H1 (cell line): ENCODE results near the gene LIPC. TPM values are rescaled to one million over a fixed set of nuclear protein-coding genes. Genes with fewer than 3 reads are reported as not detected.

Source experiments
- CTCF ChIA-PET: fragments of 300-600 bp; sonication (Branson Sonifier 250); formaldehyde crosslinking; loops from one replicate; lab custom pipeline; 2021; ENCODE audit not compliant: partially characterized antibody; lab: Charles Lee
- POLR2A ChIA-PET: fragments of 300-600 bp; sonication (Branson Sonifier 250); formaldehyde crosslinking; loops from one replicate; lab custom pipeline; 2021; ENCODE audit warnings: inconsistent platforms; ENCODE audit not compliant: partially characterized antibody; lab: Charles Lee
- DNase-seq, 2 experiments: peaks; one replicate each; pipeline versions ENCODE4 v3.0.0 to v3.0.0-alpha.2; 2010 to 2022; ENCODE audit warnings: low spot score in 2 of 2, low read depth in 1 of 2, mixed read lengths in 1 of 2
- FAIRE-seq: peaks from 2 replicates; lab custom pipeline; 2011; peaks lifted over from hg19 to GRCh38; lab: Jason Lieb, UNC
- H2AFZ ChIP-seq: 2 replicates; pipeline ENCODE4 v1.8.1; 2012; ENCODE audit warnings: low read length, inconsistent platforms
- H2AK5ac ChIP-seq: 2 replicates; pipeline ENCODE4 v1.6.1; 2013; ENCODE audit warnings: low read depth, low read length
- H2BK120ac ChIP-seq: replicated peaks from 2 replicates; pipeline ENCODE3; 2013; ENCODE audit warnings: low read depth, low read length, inconsistent platforms
- H2BK12ac ChIP-seq: 2 replicates; pipeline ENCODE4 v1.6.1; 2013; ENCODE audit warnings: low read depth, low read length
- H2BK15ac ChIP-seq: 2 replicates; pipeline ENCODE4 v1.6.1; 2013; ENCODE audit warnings: low read length
- H2BK20ac ChIP-seq: 2 replicates; pipeline ENCODE4 v1.6.1; 2013; ENCODE audit warnings: low read length
- H2BK5ac ChIP-seq: 2 replicates; pipeline ENCODE4 v1.6.1; 2013; ENCODE audit warnings: low read depth, low read length
- H3K14ac ChIP-seq: 2 replicates; pipeline ENCODE4 v1.6.1; 2013; ENCODE audit warnings: inconsistent platforms; ENCODE audit not compliant: insufficient read length
- H3K18ac ChIP-seq: 2 replicates; pipeline ENCODE4 v1.6.1; 2013; ENCODE audit warnings: low read length; ENCODE audit errors: extremely low read depth
- H3K23ac ChIP-seq: 2 replicates; pipeline ENCODE4 v1.6.1; 2013; ENCODE audit warnings: inconsistent platforms; ENCODE audit not compliant: insufficient read length
- H3K23me2 ChIP-seq: 2 replicates; pipeline ENCODE4 v1.6.1; 2013; ENCODE audit warnings: low read depth, low read length
- H3K27ac ChIP-seq: 2 replicates; pipeline ENCODE4 v1.6.1; 2011; ENCODE audit warnings: low read depth, low read length, inconsistent platforms
- H3K27me3 ChIP-seq, 4 experiments: replicated peaks in 1 of 4; 1 replicate in 1 of 4; 2 replicates in 3 of 4; pipeline versions ENCODE4 v1.6.1 to v1.8.1; 2011 to 2013; ENCODE audit warnings: low read length in 3 of 4, mild to moderate bottlenecking in 3 of 4, inconsistent platforms in 2 of 4, mixed read lengths in 2 of 4, moderate library complexity in 1 of 4; ENCODE audit not compliant: control insufficient read depth in 3 of 4, insufficient read depth in 3 of 4; ENCODE audit errors: extremely low read depth in 1 of 4
- H3K36me3 ChIP-seq, 4 experiments: 2 replicates each; pipeline versions ENCODE4 v1.6.1 to v1.8.1; 2011 to 2013; ENCODE audit warnings: mild to moderate bottlenecking in 4 of 4, low read length in 3 of 4, moderate library complexity in 2 of 4, control low read depth in 1 of 4, inconsistent platforms in 1 of 4; ENCODE audit not compliant: insufficient read depth in 4 of 4, control insufficient read depth in 2 of 4
- H3K4ac ChIP-seq: replicated peaks from 2 replicates; pipeline ENCODE3; 2013; ENCODE audit warnings: low read length, low read depth, mixed read lengths, inconsistent platforms; ENCODE audit not compliant: insufficient read length
- H3K4me1 ChIP-seq, 4 experiments: replicated peaks in 1 of 4; 1 replicate in 1 of 4; 2 replicates in 3 of 4; pipeline versions ENCODE4 v1.6.1 to v1.8.1; 2011 to 2013; ENCODE audit warnings: low read length in 3 of 4, inconsistent platforms in 2 of 4, mixed read lengths in 1 of 4; ENCODE audit not compliant: insufficient read depth in 4 of 4, control insufficient read depth in 3 of 4
- H3K4me2 ChIP-seq, 2 experiments: 2 replicates each; pipeline versions ENCODE4 v1.6.1 to v1.8.1; 2011 to 2013; ENCODE audit warnings: low read depth in 2 of 2, low read length in 2 of 2, control low read depth in 1 of 2, inconsistent platforms in 1 of 2, mild to moderate bottlenecking in 1 of 2; ENCODE audit not compliant: insufficient read depth in 1 of 2
- H3K4me3 ChIP-seq, 4 experiments: fragments of 200-600, 300-600 bp in 1 of 4; sonication (generic), shearing (Covaris generic), sonication (Bioruptor Twin) in 1 of 4; 2 replicates each; pipeline versions ENCODE4 v1.5.1 to v1.8.1; 2011 to 2016; ENCODE audit warnings: low read length in 4 of 4, low read depth in 3 of 4, control low read depth in 2 of 4, inconsistent platforms in 2 of 4, mild to moderate bottlenecking in 2 of 4, mixed read lengths in 1 of 4, moderate library complexity in 1 of 4; ENCODE audit not compliant: insufficient read depth in 2 of 4; ENCODE audit errors: extremely low read depth in 1 of 4
- H3K56ac ChIP-seq: replicated peaks from 2 replicates; pipeline ENCODE3; 2013; ENCODE audit warnings: low read depth, mild to moderate bottlenecking, mixed read lengths, low read length, inconsistent platforms; ENCODE audit not compliant: insufficient read length
- H3K79me1 ChIP-seq: 2 replicates; pipeline ENCODE4 v1.6.1; 2013; ENCODE audit warnings: low read depth, low read length, control low read depth
- H3K79me2 ChIP-seq, 2 experiments: 2 replicates each; pipeline versions ENCODE4 v1.6.1 to v1.8.1; 2012 to 2013; ENCODE audit warnings: low read length in 2 of 2, mild to moderate bottlenecking in 2 of 2, inconsistent platforms in 1 of 2; ENCODE audit not compliant: insufficient read depth in 2 of 2, control insufficient read depth in 1 of 2
- H3K9ac ChIP-seq, 4 experiments: replicated peaks in 1 of 4; 1 replicate in 1 of 4; 2 replicates in 3 of 4; pipeline versions ENCODE4 v1.6.1 to v1.8.1; 2011 to 2013; ENCODE audit warnings: low read depth in 3 of 4, low read length in 3 of 4, control low read depth in 2 of 4, mild to moderate bottlenecking in 2 of 4, moderate library complexity in 2 of 4, inconsistent platforms in 1 of 4; ENCODE audit errors: extremely low read depth in 1 of 4
- H3K9me3 ChIP-seq, 2 experiments: 2 replicates each; pipeline versions ENCODE4 v1.6.1 to v1.8.1; 2012 to 2013; ENCODE audit warnings: mild to moderate bottlenecking in 2 of 2, moderate library complexity in 2 of 2, control low read depth in 1 of 2, inconsistent platforms in 1 of 2, low read depth in 1 of 2, low read length in 1 of 2, mixed read lengths in 1 of 2; ENCODE audit not compliant: insufficient read depth in 2 of 2
- H4K20me1 ChIP-seq, 2 experiments: replicated peaks in 1 of 2; 2 replicates each; pipeline versions ENCODE3 to v1.8.1; 2011 to 2013; ENCODE audit warnings: inconsistent platforms in 2 of 2, low read length in 2 of 2, mild to moderate bottlenecking in 1 of 2; ENCODE audit not compliant: insufficient read depth in 2 of 2, control insufficient read depth in 1 of 2
- H4K5ac ChIP-seq: 2 replicates; pipeline ENCODE4 v1.6.1; 2013; ENCODE audit warnings: low read length, low read depth, mixed read lengths, inconsistent platforms; ENCODE audit not compliant: insufficient read length
- H4K8ac ChIP-seq: 2 replicates; pipeline ENCODE4 v1.8.0; 2013; ENCODE audit warnings: mild to moderate bottlenecking, moderate library complexity, low read length, inconsistent platforms; ENCODE audit not compliant: insufficient read depth; ENCODE audit errors: extremely low read depth
- H4K91ac ChIP-seq: replicated peaks from 2 replicates; pipeline ENCODE3; 2013; ENCODE audit warnings: low read length, mixed read lengths, inconsistent platforms; ENCODE audit not compliant: insufficient read length
- YY1 ChIP-seq: IDR thresholded peaks from 2 replicates; pipeline ENCODE4 v1.6.1; 2011; ENCODE audit warnings: low read depth, mild to moderate bottlenecking, low read length
- WGBS, 2 experiments: shearing (Covaris generic) in 1 of 2; methylation state at CpG; one replicate each; pipeline versions ENCODE4 v1.1.6 to v1.1.7; 2013 to 2015; ENCODE audit warnings: low lambda C conversion rate in 2 of 2, mixed read lengths in 2 of 2, inconsistent platforms in 1 of 2, low coverage in 1 of 2, missing lambda C conversion rate in 1 of 2; ENCODE audit not compliant: insufficient replicate concordance in 2 of 2, insufficient coverage in 1 of 2, insufficient read length in 1 of 2; ENCODE audit errors: extremely low coverage in 1 of 2, missing lambda C conversion rate in 1 of 2; 5-methylcytosine and 5-hydroxymethylcytosine counted together
- polyA plus RNA-seq, 7 experiments: library from polyadenylated mRNA; depleted of rRNA in 3 of 7; stranded (reverse) in 5 of 7; unstranded in 2 of 7; fragments of >200 nt in 5 of 7; fragments of 200-250 nt in 2 of 7; gene quantifications; 1 replicate in 5 of 7; 2 replicates in 1 of 7; 4 replicates in 1 of 7; pipeline versions ENCODE4 v1.2.1 to v1.2.3, GENCODE V29; 2011 to 2013; ENCODE audit warnings: missing spikeins in 2 of 7, mixed read lengths in 2 of 7
- total RNA-seq: library from RNA; stranded (reverse); fragmentation: NEBNext Ultra II Directional; extraction: Animal tissue kit (Norgen Biotek cat#: 25700); gene quantifications from 2 replicates; pipeline ENCODE4 v1.2.1, GENCODE V29; 2021

The LIPC gene
- total and polyA plus RNA-seq, 2 of the 8 experiments (the other 6 are each of a cell fraction or from before 2014, with no cell fraction given) = not detected

DNA sequence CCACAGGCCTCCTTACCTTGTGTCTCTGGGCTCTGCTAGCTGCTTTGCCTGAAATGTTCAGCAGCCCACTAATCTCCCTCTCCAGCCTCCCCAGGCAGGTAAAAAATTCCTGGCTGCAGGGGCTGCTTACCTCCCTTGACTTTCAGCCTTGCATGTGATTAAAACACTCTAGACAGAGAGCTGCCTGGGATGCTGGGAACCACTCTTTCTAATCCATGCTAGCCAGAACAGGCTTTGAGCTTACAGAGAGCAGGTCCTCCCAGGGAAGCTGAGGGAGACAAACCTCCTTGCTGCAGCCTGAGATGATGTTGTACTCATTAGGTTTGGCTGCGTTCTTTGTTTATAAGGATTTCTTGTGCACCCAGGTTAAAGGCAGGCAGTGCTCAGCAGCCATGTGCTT is 33.7 kb upstream of the LIPC start:
- CTCF ChIA-PET = interaction anchor here (1.0 to 1.2 kb wide), 2 partner anchors 65 to 215 kb away, joined by 3 to 4 read pairs; no protein-coding TSS in a partner anchor
- TF ChIP-seq YY1 = no peak

More for the DNA sequence above, 33.7 kb upstream of the LIPC start:
- no peaks in the 10 kb centered on the region for H3K79me2 ChIP-seq
- no peak overlapping the region for H2BK20ac ChIP-seq
- H2BK12ac ChIP-seq = no peak overlapping the region
- no peaks in the 10 kb centered on the region for H4K20me1 ChIP-seq
- no peak overlapping the region for H3K4me2 ChIP-seq
- no peaks in the 10 kb centered on the region; a peak in 1 of 8 replicates for H3K36me3 ChIP-seq
- no peak overlapping the region for H4K5ac ChIP-seq
- 88% methylated on average over 1 of the region's 1 CpG; no CpG with 5 or more reads in 1 of the 2 experiments for whole genome bisulfite sequencing, 2 experiments
- no peak overlapping the region for H3K14ac ChIP-seq
- FAIRE-seq (no peak), DNase-seq (no peak)
- H2BK120ac ChIP-seq = no peak overlapping the region
- no peak overlapping the region for H3K9ac ChIP-seq
- no peak overlapping the region for H3K18ac ChIP-seq
- H3K4ac ChIP-seq = no peak overlapping the region
- H4K8ac ChIP-seq = no peak overlapping the region
- peak overlapping the region; percentile 74 for H2AFZ ChIP-seq
- H2BK5ac ChIP-seq = no peak overlapping the region
- H3K9me3 ChIP-seq = no peaks in the 10 kb centered on the region
- no peaks in the 10 kb centered on the region for H3K4me1 ChIP-seq
- H4K91ac ChIP-seq = no peak overlapping the region
- POLR2A ChIA-PET = no interaction called here
- H3K79me1 ChIP-seq = no peaks in the 10 kb centered on the region
- no peaks in the 10 kb centered on the region; a peak in 1 of 7 replicates for H3K27me3 ChIP-seq
- H3K27ac ChIP-seq = no peak overlapping the region
- no peak overlapping the region for H2AK5ac ChIP-seq
- no peak overlapping the region for H2BK15ac ChIP-seq
- H3K4me3 ChIP-seq = no peak overlapping the region
- H3K23ac ChIP-seq = no peak overlapping the region
- no peak overlapping the region for H3K56ac ChIP-seq
- no peaks in the 10 kb centered on the region for H3K23me2 ChIP-seq
